Skeletal muscle tissue (tissue), 4 donors: ENCODE data around the gene RBFOX1. TPM values are rescaled to one million over a fixed set of nuclear protein-coding genes. Genes with fewer than 3 reads are reported as not detected.

Source experiments
- H3K27ac ChIP-seq: one replicate; pipeline ENCODE4 v1.7.0; 2013; ENCODE audit warnings: mild to moderate bottlenecking, low read depth, low read length, inconsistent platforms
- H3K27me3 ChIP-seq, 3 donors: one replicate each; pipeline ENCODE4 v1.7.0; 2013; ENCODE audit warnings: low read length in 3 of 3; ENCODE audit not compliant: control insufficient read depth in 3 of 3, insufficient read depth in 3 of 3
- H3K36me3 ChIP-seq, 3 donors: one replicate each; pipeline ENCODE4 v1.7.0; 2013; ENCODE audit warnings: low read length in 3 of 3; ENCODE audit not compliant: control insufficient read depth in 3 of 3, insufficient read depth in 3 of 3
- H3K4me1 ChIP-seq, 3 donors: one replicate each; pipeline ENCODE4 v1.7.0; 2013; ENCODE audit warnings: low read length in 3 of 3, mild to moderate bottlenecking in 3 of 3; ENCODE audit not compliant: control insufficient read depth in 3 of 3, insufficient read depth in 3 of 3
- H3K4me3 ChIP-seq, 3 donors: one replicate each; pipeline ENCODE4 v1.7.0; 2013; ENCODE audit warnings: low read length in 3 of 3
- H3K9ac ChIP-seq, 3 donors: one replicate each; pipeline ENCODE4 v1.7.0; 2013; ENCODE audit warnings: low read length in 3 of 3, mild to moderate bottlenecking in 3 of 3, moderate library complexity in 2 of 3, low read depth in 1 of 3
- H3K9me3 ChIP-seq, 3 donors: one replicate each; pipeline ENCODE4 v1.7.0; 2013; ENCODE audit warnings: low read length in 3 of 3; ENCODE audit not compliant: control insufficient read depth in 3 of 3
- total RNA-seq: library from RNA; depleted of rRNA; stranded (reverse); fragments of >200 nt; gene quantifications from one replicate; pipeline ENCODE4 v1.2.3, GENCODE V29; 2014
- donor health status: Osteomylitis.

RBFOX1 gene
- total RNA-seq, 1 donor from 2014 or later = 26.1 TPM

DNA sequence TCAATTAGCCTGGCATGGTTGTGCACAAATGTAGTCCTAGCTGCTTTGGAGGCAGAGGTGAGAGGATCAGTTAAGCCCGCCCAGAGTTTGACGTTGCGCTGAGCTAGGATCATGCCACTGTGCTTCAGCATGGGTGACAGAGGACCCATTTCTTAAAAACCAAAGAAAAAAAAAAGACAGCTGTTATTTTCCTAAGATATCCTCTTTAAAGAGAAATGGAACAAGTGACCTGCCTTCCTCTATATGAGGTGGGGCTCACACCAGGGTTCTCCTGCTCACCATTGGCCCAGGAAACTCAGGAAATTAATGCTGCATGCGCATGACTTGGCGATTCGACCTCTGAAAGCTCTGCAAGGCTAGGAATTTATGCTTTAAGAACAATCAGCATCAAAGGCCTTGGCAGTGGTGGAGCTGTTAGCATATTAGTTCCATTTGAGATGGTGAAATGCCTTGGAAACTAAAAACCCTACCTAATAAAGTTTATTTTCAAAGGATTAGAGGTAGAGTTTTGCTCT is 108.3 kb downstream of the RBFOX1 start:
- H3K4me3 ChIP-seq = no peak overlapping the region
- no peaks in the 10 kb centered on the region for H3K36me3 ChIP-seq
- no peaks in the 10 kb centered on the region for H3K9me3 ChIP-seq
- no peak overlapping the region for H3K9ac ChIP-seq
- H3K27ac ChIP-seq = no peak overlapping the region
- H3K27me3 ChIP-seq = no peaks in the 10 kb centered on the region
- peaks cover 7 to 38% (median 16%) of the 10 kb centered on the region in 3 donors for H3K4me1 ChIP-seq

DNA sequence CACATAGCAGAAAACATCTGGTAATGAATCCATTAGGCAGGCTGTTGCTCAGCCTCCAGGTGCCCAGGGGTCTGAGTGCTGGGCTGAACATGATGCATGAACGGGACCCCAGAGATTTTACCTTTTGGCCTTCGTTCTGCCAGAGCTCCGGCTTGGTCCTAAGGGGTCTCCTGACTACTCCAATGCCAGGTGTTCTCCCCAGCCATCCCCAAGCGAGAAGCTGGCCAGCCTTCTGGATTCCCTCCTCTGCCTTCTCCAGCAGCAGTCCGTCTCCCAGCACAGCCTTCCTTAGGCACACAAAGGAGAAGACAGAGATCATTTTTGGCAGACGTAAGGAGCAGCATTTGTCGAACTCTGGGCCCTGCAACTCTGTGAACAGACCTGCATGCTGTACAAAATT is 109.4 kb downstream of the RBFOX1 start:
- no peaks in the 10 kb centered on the region for H3K9me3 ChIP-seq
- no peak overlapping the region for H3K4me3 ChIP-seq
- H3K9ac ChIP-seq = no peak overlapping the region
- no peaks in the 10 kb centered on the region for H3K27me3 ChIP-seq
- peaks cover 7 to 34% (median 16%) of the 10 kb centered on the region in 3 donors for H3K4me1 ChIP-seq
- H3K36me3 ChIP-seq = no peaks in the 10 kb centered on the region
- no peak overlapping the region for H3K27ac ChIP-seq

DNA sequence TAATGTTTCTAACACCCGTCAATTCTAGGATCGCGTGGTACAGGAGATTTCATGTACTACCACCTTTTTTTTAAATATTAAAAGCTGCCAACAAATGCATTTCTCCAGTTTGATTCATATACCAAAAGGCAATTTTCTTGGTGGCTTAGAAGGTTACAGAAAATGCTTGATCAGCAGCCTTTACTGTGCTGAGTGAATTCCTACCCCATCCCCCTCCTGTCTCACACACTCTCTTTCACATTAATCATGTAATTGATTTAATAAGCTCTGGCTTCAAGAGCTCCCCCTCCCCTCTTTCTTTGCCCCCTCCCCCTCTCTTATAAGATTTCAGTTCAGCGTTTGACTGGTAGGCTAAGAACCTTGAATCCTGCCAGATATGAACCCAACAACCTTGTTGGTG is 110.5 kb downstream of the RBFOX1 start:
- H3K27ac ChIP-seq = no peak overlapping the region
- peaks cover 7 to 35% (median 16%) of the 10 kb centered on the region in 3 donors for H3K4me1 ChIP-seq
- H3K4me3 ChIP-seq = no peak overlapping the region
- no peaks in the 10 kb centered on the region for H3K36me3 ChIP-seq
- no peaks in the 10 kb centered on the region for H3K9me3 ChIP-seq
- no peaks in the 10 kb centered on the region for H3K27me3 ChIP-seq
- no peak overlapping the region for H3K9ac ChIP-seq

DNA sequence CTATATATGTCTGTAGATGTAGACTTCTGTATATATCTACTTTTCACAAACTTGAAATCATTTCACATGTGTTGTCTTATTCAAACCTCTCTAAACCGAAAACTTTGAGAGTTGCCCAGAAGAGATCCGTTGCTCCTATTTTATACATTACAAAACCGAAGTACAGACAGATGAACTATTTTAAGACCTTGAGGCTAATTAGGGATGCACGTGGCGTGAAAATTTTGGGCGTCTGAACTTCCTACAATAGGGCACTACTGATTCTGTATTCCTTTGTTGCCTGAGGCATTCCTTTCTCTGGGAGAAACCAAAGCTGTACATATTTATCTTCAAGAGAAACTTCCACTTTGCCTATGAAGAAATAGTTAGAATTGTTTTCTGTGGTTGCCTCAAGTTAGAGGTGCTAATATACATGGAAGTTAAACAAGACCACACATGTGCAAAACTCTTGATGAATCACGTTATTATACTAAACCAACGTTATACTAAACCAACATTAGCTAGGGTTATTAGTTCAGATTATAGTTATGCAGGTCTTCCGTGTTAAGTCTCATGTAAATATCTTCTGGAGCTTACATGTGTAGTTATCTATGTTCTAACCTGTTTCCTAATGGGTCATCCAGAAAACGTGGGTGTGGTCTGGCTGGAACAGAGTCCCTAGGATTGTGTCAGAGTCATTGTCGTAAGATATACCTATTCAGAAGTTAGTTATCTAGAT is 111.2 kb downstream of the RBFOX1 start:
- Histone ChIP-seq H3K9ac (no peak overlapping the region), H3K27me3 (no peaks in the 10 kb centered on the region), H3K9me3 (no peaks in the 10 kb centered on the region), H3K4me1 (peaks cover 7 to 39% (median 20%) of the 10 kb centered on the region in 3 donors), H3K36me3 (no peaks in the 10 kb centered on the region), H3K4me3 (no peak overlapping the region), H3K27ac (no peak overlapping the region)

DNA sequence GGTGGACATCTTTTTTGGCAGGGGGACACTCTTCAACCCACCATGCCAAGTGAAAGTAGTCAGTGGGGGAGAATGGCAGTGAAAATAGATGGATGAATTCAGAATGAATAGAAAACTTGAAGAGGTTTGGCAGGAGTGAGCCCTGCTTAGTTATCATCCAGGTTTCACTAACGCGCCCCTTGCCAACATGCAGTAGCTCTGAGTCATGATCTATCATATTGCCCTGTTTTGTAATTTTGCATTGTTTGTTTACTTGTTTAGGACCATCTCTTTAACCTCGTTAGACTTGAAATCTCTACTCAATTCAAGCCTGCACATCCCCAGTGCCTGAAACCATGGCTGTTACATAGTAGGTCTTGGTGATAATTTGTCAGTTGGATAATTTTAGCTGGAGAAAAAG is 116.7 kb downstream of the RBFOX1 start:
- H3K4me3 ChIP-seq = no peak overlapping the region
- H3K4me1 ChIP-seq = peaks cover 6 to 49% (median 33%) of the 10 kb centered on the region in 3 donors
- H3K27me3 ChIP-seq = no peaks in the 10 kb centered on the region
- peak overlapping the region; percentile 70 for H3K27ac ChIP-seq
- peak overlapping the region in 1 of 3 donors; percentile 54 for H3K9ac ChIP-seq
- no peaks in the 10 kb centered on the region for H3K36me3 ChIP-seq
- no peaks in the 10 kb centered on the region for H3K9me3 ChIP-seq

DNA sequence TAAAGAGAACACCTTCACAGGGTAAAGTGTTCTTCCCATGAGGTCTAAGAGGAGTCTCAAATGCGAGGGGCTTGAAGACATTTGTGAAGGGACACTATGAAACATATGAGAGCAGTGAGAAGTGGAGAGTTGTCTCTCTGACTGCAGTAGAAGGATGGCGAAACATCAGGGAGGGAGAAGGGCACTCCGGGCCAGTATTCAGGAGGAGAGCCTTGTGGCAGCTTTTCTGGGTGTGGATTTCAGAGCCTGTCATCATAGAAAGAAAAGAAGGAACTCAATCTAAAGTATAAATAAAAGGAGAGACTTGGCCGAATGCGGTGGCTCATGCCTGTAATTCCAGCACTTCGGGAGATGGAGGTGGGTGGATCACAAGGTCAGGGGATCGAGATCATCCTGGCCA is 117.2 kb downstream of the RBFOX1 start:
- Histone ChIP-seq H3K4me3 (no peak overlapping the region), H3K9ac (peak overlapping the region in 2 of 3 donors; percentile 7 to 54), H3K9me3 (no peaks in the 10 kb centered on the region), H3K4me1 (peaks cover 6 to 45% (median 31%) of the 10 kb centered on the region in 3 donors), H3K36me3 (no peaks in the 10 kb centered on the region), H3K27me3 (no peaks in the 10 kb centered on the region), H3K27ac (peak overlapping the region; percentile 70)

DNA sequence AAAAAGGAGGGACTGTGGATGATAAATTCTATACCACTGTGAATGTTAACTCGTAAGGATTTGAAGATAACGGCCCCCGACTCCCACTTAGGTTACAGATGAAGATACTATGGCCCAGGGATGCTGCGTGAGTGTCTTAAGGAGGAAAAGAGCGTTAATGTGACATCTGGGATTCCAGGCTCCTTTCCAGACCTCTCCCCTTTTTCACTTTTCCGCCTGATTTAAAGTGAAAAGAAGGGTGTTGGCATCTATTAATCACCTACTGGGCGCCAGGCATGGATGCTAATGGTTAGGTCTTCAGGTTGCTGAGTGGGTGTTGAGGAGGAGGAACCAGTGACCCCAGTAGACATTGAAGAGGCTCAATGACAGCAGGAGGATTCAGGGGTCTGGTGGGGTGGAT is 117.8 kb downstream of the RBFOX1 start:
- no peaks in the 10 kb centered on the region for H3K9me3 ChIP-seq
- H3K36me3 ChIP-seq = no peaks in the 10 kb centered on the region
- no peaks in the 10 kb centered on the region for H3K27me3 ChIP-seq
- no peak overlapping the region for H3K4me3 ChIP-seq
- no peak overlapping the region for H3K27ac ChIP-seq
- no peak overlapping the region for H3K9ac ChIP-seq
- peaks cover 6 to 42% (median 31%) of the 10 kb centered on the region in 3 donors for H3K4me1 ChIP-seq

DNA sequence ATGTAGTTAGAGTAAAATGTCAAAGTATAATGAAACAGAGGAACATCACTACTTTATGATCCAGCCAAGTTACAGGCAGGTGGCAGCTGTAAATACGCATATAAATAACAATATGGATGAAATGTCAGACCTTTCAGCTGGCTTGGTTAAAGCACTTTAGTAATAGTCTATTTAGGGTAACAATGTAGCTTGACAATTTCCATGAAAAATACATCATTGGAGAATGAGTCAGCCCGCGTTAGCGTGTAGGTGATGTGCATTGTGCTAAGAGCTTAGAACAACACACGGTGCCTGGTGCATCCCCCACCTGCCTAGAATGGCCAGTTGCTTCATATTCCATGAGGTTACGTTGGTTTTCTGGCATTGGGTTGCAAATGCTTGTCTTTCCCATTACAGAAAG is 119.4 kb downstream of the RBFOX1 start:
- Histone ChIP-seq H3K4me3 (no peak overlapping the region), H3K4me1 (peaks cover 6 to 41% (median 31%) of the 10 kb centered on the region in 3 donors), H3K27ac (peak overlapping the region; percentile 41), H3K36me3 (no peaks in the 10 kb centered on the region), H3K9ac (peak overlapping the region in 1 of 3 donors; percentile 14), H3K27me3 (no peaks in the 10 kb centered on the region), H3K9me3 (no peaks in the 10 kb centered on the region)

DNA sequence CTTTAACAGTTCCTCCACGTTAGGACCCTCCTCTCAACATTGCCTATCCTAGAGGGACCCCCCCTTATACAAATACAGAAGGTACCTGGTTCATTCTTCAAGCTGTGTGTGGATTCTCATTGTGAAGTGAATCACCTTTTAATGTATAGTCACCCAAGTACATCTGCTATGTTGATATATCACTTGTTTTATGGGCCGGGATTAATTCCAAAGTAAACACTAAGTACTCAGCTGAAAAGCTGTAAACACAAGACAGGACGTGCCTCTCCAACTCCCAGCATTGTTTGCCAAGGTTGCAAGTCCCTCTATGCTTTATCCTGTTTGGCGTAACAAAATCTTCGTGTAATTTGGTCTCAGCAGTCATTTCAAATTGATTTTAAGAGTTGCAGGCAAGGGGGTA is 123.6 kb downstream of the RBFOX1 start:
- Histone ChIP-seq H3K9ac (no peak overlapping the region), H3K9me3 (no peaks in the 10 kb centered on the region), H3K4me3 (no peak overlapping the region), H3K4me1 (peaks cover 0 to 16% (median 13%) of the 10 kb centered on the region in 3 donors), H3K27ac (no peak overlapping the region), H3K27me3 (no peaks in the 10 kb centered on the region), H3K36me3 (no peaks in the 10 kb centered on the region)

DNA sequence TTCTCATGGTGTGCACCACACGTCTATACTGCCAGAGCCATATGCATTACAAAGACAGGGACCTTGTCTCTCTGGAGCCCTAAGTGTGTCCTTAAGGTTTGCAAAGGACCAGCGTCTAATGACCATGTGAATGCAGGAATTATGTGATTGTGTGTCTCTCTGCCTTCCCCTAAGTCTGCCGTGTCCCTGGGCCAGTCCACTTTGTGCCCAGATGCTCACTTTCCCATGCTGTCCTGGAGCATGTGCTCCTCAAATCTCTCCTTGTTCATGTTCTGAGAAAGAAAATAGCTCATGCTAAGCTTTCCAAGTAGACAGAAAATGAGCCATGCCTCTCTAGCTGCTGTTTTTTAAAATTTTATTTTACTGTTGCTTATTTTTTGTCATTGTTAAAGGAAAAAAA is 125.5 kb downstream of the RBFOX1 start:
- Histone ChIP-seq H3K9me3 (no peaks in the 10 kb centered on the region), H3K4me1 (no peaks in the 10 kb centered on the region), H3K9ac (no peak overlapping the region), H3K36me3 (no peaks in the 10 kb centered on the region), H3K27ac (no peak overlapping the region), H3K4me3 (no peak overlapping the region), H3K27me3 (no peaks in the 10 kb centered on the region)
